Pancreas (tissue), 10 donors: ENCODE measurements around the gene LGALS12. TPM values are rescaled to one million over a fixed set of nuclear protein-coding genes. Genes with fewer than 3 reads are reported as not detected.

Source experiments
- ATAC-seq, 4 donors: fragments of 200-7000 bp; cut with Tn5 transposase; one replicate each; pipeline versions ENCODE4 v1.8.0 to v1.9.1; 2020; ENCODE audit warnings: mild to moderate bottlenecking in 4 of 4, moderate library complexity in 4 of 4
- DNase-seq, 6 donors: peaks; one replicate each; pipeline ENCODE4 v3.0.0-alpha.2; 2020
- FAIRE-seq: peaks from 2 replicates; lab custom pipeline; 2012; peaks lifted over from hg19 to GRCh38; lab: Jason Lieb, UNC
- H3K27ac ChIP-seq, 4 donors: fragments of 200-600 bp; sonication (generic); 1 replicate in 3 of 4; 2 replicates in 1 of 4; pipeline versions ENCODE4 v1.5.0 to v1.8.0; 2020
- H3K27me3 ChIP-seq, 4 donors: fragments of 200-600 bp; one replicate each; pipeline ENCODE4 v1.8.0; 2021
- H3K36me3 ChIP-seq, 3 donors: fragments of 200-600 bp; sonication (generic) in 1 of 3; one replicate each; pipeline versions ENCODE4 v1.5.0 to v1.8.0; 2020 to 2021
- H3K4me1 ChIP-seq, 3 donors: fragments of 200-600 bp; one replicate each; pipeline ENCODE4 v1.8.0; 2021
- H3K4me3 ChIP-seq, 4 donors: fragments of 200-600 bp; sonication (generic) in 2 of 4; one replicate each; pipeline versions ENCODE4 v1.5.0 to v1.8.0; 2020 to 2021
- H3K9me3 ChIP-seq, 4 donors: fragments of 200-600 bp; one replicate each; pipeline ENCODE4 v1.8.0; 2021
- CTCF ChIP-seq, 4 donors: fragments of 200-600 bp; sonication (generic) in 3 of 4; IDR thresholded peaks; one replicate each; pipeline versions ENCODE4 v1.5.0 to v1.8.0; 2021; ENCODE audit warnings: antibody characterized with exemption in 4 of 4
- WGBS, 2 donors: extraction: QIAGEN DNeasy Blood & Tissue Kit; methylation state at CpG; one replicate each; pipeline ENCODE4 v1.1.7; 2013; 5-methylcytosine and 5-hydroxymethylcytosine counted together
- intact Hi-C, 3 donors: fragments of 100-400 bp; cut with DNase I; formaldehyde crosslinking; loops; one replicate each; pipeline versions ENCODE4 v1.11.1 to v1.14.2; 2022
- polyA plus RNA-seq, 2 donors: library from polyadenylated mRNA; stranded (reverse); fragments of 200-250 nt; gene quantifications; one replicate each; pipeline ENCODE4 v1.2.3, GENCODE V29; 2013
- total RNA-seq, 6 donors: library from RNA; stranded (reverse); fragmentation: NEBNext Ultra II Directional in 4 of 6; extraction: Animal tissue kit (Norgen Biotek cat#: 25700) in 4 of 6; gene quantifications; one replicate each; pipeline versions ENCODE4 v1.2.1 to v1.2.4, GENCODE V29; 2021 to 2023
- donor health status: healthy with polysubstance abuse.
- donor health status: DM: no; HTN: no; CAD: no; lungs with moderate emphysema.
- donor health status: DM: no; HTN: no; CAD: no.
- donor health status: control.
- donor health status: control.
- donor health status: Bipolar disorder and iron deficiency.
- donor health status: DM: yes; HTN: yes; CAD: no.
- donor health status: DM: no; HTN: no; CAD: no.
- donor health status: DM: no; HTN: no; CAD: no.
- donor health status: DM: yes; HTN: yes; CAD: no.

The LGALS12 gene
- 1 to 10 TPM in 2 of 6 donors, under 1 TPM in 2, not detected in 2; 0.13 to 1.4 (median 0.79) TPM for total RNA-seq
- 1 to 10 TPM in 1 of 2 donors, under 1 TPM in 1; 0.21 to 2.1 TPM for polyA plus RNA-seq

GRCh38 chr11:63505857-63506528 is at the start of gene LGALS12:
TSS of gene LGALS12 (plus strand) at chr11:63506084. CDS start at chr11:63506459, 375 bp downstream.
- Histone ChIP-seq H3K36me3 (no peaks in the 10 kb centered on the region), H3K27me3 (no peaks in the 10 kb centered on the region), H3K4me3 (no peak within 1 kb of the TSS), H3K27ac (no peak within 1 kb of the TSS), H3K9me3 (no peaks in the 10 kb centered on the region), H3K4me1 (peaks cover 14 to 48% (median 21%) of the 10 kb centered on the region in 3 donors)
- peak in 2 of 4 donors; percentile 8 to 13 for ATAC-seq
- peak in 1 of 6 donors; percentile 61 for DNase-seq
- no peak for TF ChIP-seq CTCF (IDR thresholded peaks at IDR 0.05)
- 74 to 80% methylated on average over 15 of the region's 15 CpGs for WGBS, 2 donors
- no peak for FAIRE-seq
- intact Hi-C loops = loop anchor here in 2 of 3 donors (10.0 kb wide), 1 partner anchor 119 kb away; no protein-coding TSS in a partner anchor

GRCh38 chr11:63459586-63459985 is 46.3 kb upstream of the LGALS12 start:
- no peak for FAIRE-seq
- no peak for DNase-seq
- H3K27me3 ChIP-seq = no peaks in the 10 kb centered on the region
- H3K4me1 ChIP-seq = no peaks in the 10 kb centered on the region
- no peak overlapping the region for H3K27ac ChIP-seq
- no peak overlapping the region for H3K4me3 ChIP-seq
- WGBS, 2 donors = 60 to 63% methylated on average over 6 of the region's 6 CpGs
- intact Hi-C loops = no loop called here
- no peak for ATAC-seq
- no peaks in the 10 kb centered on the region for H3K9me3 ChIP-seq
- no peaks in the 10 kb centered on the region for H3K36me3 ChIP-seq
- no peak for TF ChIP-seq CTCF (IDR thresholded peaks at IDR 0.05)

- H3K9me3 ChIP-seq = no peaks in the 10 kb centered on the region
- ATAC-seq (no peak), DNase-seq (no peak), FAIRE-seq (no peak)
- intact Hi-C loops = no loop called here
- H3K27ac ChIP-seq = no peak overlapping the region
- no peaks in the 10 kb centered on the region for H3K27me3 ChIP-seq
- no peak for TF ChIP-seq CTCF (IDR thresholded peaks at IDR 0.05)
- H3K4me3 ChIP-seq = no peak overlapping the region
- no peaks in the 10 kb centered on the region for H3K36me3 ChIP-seq
- no peaks in the 10 kb centered on the region for H3K4me1 ChIP-seq
Measured at GRCh38 chr11:63462137-63462536, 43.7 kb upstream of the LGALS12 start.

GRCh38 chr11:63470311-63470710 is 35.6 kb upstream of the LGALS12 start:
- Histone ChIP-seq H3K27ac (no peak overlapping the region), H3K4me3 (no peak overlapping the region), H3K27me3 (no peaks in the 10 kb centered on the region), H3K4me1 (no peaks in the 10 kb centered on the region), H3K9me3 (no peaks in the 10 kb centered on the region), H3K36me3 (no peaks in the 10 kb centered on the region)
- intact Hi-C loops = loop anchor here in 1 of 3 donors (10.0 kb wide), 1 partner anchor 154 kb away; no protein-coding TSS in a partner anchor
- 61 to 67% methylated on average over 3 of the region's 3 CpGs for WGBS, 2 donors
- no peak for ATAC-seq
- FAIRE-seq = no peak
- no peak for TF ChIP-seq CTCF (IDR thresholded peaks at IDR 0.05)
- no peak for DNase-seq

GRCh38 chr11:63472372-63472771 is 33.5 kb upstream of the LGALS12 start:
- Histone ChIP-seq H3K4me1 (no peaks in the 10 kb centered on the region), H3K27ac (no peak overlapping the region), H3K36me3 (no peaks in the 10 kb centered on the region), H3K4me3 (no peak overlapping the region), H3K9me3 (no peaks in the 10 kb centered on the region), H3K27me3 (no peaks in the 10 kb centered on the region)
- DNase-seq (no peak), ATAC-seq (no peak), FAIRE-seq (no peak)
- TF ChIP-seq CTCF (IDR thresholded peaks at IDR 0.05) = no peak
- intact Hi-C loops = loop anchor here in 1 of 3 donors (10.0 kb wide), 1 partner anchor 152 kb away; no protein-coding TSS in a partner anchor
- WGBS, 2 donors = 59 to 62% methylated on average over 3 of the region's 3 CpGs
